Spleen (tissue), 7 donors: Measurements from ENCODE around the gene GJB3.

Source experiments
- CTCF ChIP-seq, 11 experiments: fragments of 200-600 bp in 7 of 11; fragments of 450-650 bp in 4 of 11; sonication (generic) in 4 of 11; IDR thresholded peaks in 8 of 11; conservative IDR thresholded peaks in 3 of 11; 1 replicate in 7 of 11; 2 replicates in 4 of 11; pipeline versions ENCODE4 v1.4.0 to v1.8.0; 2016 to 2021; ENCODE audit warnings: antibody characterized with exemption in 11 of 11, inconsistent platforms in 4 of 11, mild to moderate bottlenecking in 1 of 11
- POLR2AphosphoS5 ChIP-seq, 3 donors: sonication (generic); formaldehyde crosslinking; IDR thresholded peaks; one replicate each; pipeline ENCODE4 v1.5.1; 2017; ENCODE audit warnings: antibody characterized with exemption in 3 of 3
- donor health status: DM: no; HTN: no; CAD: no; lungs with moderate emphysema.
- donor health status: DM: no; HTN: no; CAD: no.
- donor health status: DM: no; HTN: no; CAD: no.

- TF ChIP-seq CTCF (IDR thresholded peaks at IDR 0.05 in 8 of 11, conservative IDR thresholded peaks at IDR 0.05 in 3 of 11) (no peak), POLR2AphosphoS5 (IDR thresholded peaks at IDR 0.05) (no peak)
Observed at GRCh38 chr1:34795916-34796315, 14.9 kb downstream of the GJB3 start.
